DMS153 treated with DMSO at 0.1 percent for 48 hours (cell line): ENCODE results near the gene SLC1A4.
A peak's percentile ranks its signal among the peaks of the same experiment; 100 is the strongest.
"Not testable (repeated sequence)": the region's sequence is repeated elsewhere in the genome, so short reads cannot be mapped to it uniquely, and the experiment has no call there.

Experiments
- DNase-seq: peaks from one replicate; lab custom pipeline; 2025; ENCODE audit not compliant: unreplicated experiment; lab: John Stamatoyannopoulos, UW

The SLC1A4 gene

DNA sequence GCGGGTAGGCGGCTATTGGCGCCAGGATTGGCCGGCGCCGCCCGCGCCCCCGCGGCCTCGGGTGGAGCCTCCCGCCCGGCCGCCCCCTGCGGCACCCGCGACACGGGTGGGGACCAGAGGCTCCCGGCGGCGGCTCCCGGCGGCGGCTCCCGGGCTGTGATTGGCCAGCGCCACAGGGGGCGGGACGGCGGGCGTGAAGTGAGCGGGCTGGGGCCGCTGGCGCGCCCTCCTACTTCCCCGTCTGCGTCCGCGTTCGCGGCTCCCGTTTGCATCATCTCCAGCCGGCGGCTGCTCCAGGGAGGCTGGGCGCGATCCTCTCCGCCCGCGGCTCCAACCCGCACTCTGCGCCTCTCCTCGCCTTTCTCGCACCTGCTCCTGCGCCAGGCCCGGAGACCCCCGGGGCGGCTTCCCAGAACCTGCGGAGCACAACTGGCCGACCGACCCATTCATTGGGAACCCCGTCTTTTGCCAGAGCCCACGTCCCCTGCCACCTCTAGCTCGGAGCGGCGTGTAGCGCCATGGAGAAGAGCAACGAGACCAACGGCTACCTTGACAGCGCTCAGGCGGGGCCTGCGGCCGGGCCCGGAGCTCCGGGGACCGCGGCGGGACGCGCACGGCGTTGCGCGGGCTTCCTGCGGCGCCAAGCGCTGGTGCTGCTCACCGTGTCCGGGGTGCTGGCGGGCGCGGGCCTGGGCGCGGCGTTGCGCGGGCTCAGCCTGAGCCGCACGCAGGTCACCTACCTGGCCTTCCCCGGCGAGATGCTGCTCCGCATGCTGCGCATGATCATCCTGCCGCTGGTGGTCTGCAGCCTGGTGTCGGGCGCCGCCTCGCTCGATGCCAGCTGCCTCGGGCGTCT is at the start of gene SLC1A4:
TSS of gene SLC1A4 (plus strand) at position 274 of the 856 bp plus-strand sequence. CDS start at position 519, 245 bp downstream.
- DNase-seq: peak; percentile 71

GRCh38 chr2:64941143-64941542 is 48.1 kb upstream of the SLC1A4 start:
- DNase-seq: no peak

DNA sequence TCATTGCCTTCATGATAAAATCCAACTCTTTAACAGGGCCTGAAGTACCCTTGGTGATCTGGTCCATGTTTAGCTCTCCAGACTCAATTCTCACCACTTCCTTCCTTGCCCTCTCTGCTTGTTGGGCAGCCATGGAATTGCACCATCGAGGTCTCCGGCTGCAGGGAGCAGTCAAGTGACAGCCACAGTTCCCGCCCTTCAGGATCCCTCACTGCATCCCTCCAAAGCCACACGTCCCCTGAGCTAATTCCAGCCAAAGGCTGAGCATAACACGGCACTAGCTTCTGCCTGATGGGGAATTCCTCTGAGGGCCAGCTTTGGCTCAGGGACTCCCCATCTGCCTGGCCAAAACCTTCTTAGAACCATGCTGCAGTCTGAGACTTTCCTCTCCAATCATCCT is 47.4 kb upstream of the SLC1A4 start:
- no peak for DNase-seq

GRCh38 chr2:64942693-64943092 is 46.5 kb upstream of the SLC1A4 start:
- no peak for DNase-seq

DNA sequence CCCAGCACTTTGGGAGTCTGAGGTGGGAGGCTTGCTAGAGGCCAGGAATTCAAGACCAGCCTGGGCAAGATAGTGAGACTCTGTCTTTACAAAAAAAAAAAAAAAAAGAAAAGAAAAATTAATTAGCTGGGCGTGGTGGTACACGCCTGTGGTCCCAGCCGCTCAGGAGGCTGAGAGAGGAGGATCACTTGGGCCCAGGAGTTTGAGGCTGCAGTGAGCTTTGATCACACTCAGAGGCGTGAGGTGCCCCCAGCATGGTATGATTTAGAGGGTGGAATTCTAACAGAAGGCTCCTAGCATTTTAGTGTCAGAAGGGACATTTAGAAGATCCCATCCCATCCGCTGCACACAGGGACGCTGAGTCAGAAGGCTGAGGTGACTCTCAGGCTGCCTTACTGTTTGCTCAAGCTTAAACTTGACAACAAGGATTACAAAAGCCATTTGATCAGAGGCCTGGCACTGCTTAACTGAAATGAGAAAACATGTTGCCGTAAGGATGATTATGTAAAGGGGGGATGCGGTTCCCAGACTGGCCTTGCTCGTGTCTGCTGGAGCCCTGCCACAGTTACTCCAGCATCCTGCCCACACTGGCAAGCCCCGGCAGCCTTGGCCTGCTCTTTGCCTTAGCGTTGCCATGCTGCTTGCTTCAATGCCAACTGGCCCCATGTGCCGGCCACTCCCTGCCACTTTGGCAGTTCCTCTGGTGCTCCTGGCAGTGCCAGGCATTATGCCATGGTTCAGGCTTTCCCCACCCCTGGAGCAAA is 45.6 kb upstream of the SLC1A4 start:
- no peak for DNase-seq

DNA sequence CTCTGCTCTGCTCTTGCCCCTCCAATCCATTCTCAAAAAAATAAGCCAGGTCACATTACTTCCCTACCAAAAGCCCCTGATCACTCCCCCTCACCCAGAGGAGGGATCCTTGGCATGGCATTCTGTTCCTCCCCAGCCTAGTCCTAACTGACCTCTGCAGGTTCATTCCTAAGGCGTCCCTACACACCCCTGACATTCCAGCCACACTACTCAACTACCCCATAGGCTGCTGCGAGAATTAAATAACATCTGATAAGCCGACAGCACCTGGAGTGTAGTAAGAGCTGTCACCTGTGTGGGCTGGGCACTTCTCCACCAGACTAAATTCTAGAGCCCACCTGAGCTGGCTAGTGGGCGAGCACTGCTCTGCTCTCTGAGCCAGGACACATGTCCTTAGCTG is 44.7 kb upstream of the SLC1A4 start:
- no peak for DNase-seq

- no peak for DNase-seq
Measured at GRCh38 chr2:64945973-64946768, 43.0 kb upstream of the SLC1A4 start.

GRCh38 chr2:64946769-64947247 is 42.4 kb upstream of the SLC1A4 start:
- DNase-seq: no peak

GRCh38 chr2:64947885-64948284 is 41.3 kb upstream of the SLC1A4 start:
- no peak for DNase-seq

DNA sequence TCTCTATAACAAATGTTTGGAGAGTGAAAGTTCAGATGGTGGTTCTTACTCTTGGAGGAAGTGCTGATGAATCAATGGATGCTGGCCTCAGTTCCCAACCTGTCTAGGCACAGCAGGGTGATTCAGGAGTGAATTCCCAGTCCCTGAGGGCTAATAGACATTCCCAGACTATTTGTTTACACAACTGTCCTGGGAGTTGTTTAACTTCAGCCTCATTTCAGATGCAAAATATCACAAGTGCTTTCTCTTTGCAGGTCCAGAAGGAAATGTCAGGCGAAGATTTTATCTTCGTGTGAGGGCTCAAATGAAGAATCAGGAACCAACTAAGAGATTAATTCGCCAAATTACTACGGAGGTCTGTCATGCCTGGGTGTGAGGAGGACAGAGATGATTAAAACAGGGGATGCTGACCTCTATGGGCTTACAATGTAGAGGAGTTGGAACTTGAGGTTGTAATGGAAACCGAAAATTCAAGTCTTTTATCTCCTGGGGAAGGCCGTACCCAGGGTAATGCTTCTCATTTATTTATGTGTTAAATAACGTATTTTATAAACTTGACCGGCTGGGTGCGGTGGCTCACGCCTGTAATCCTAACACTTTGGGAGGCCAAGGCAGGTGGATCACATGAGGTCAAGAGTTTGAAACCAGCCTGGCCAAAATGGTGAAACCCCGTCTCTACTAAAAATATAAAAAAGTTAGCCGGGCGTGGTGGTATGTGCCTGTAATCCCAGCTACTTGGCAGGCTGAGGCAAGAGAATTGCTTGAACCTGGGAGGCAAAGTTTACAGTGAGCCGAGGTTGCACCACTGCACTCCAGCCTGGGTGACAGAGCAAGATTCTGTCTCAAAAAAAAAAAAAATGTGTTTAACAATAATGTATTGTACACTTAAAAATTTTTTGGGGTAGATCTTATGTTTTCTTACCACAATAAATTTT is 38.7 kb upstream of the SLC1A4 start:
- DNase-seq: no peak

DNA sequence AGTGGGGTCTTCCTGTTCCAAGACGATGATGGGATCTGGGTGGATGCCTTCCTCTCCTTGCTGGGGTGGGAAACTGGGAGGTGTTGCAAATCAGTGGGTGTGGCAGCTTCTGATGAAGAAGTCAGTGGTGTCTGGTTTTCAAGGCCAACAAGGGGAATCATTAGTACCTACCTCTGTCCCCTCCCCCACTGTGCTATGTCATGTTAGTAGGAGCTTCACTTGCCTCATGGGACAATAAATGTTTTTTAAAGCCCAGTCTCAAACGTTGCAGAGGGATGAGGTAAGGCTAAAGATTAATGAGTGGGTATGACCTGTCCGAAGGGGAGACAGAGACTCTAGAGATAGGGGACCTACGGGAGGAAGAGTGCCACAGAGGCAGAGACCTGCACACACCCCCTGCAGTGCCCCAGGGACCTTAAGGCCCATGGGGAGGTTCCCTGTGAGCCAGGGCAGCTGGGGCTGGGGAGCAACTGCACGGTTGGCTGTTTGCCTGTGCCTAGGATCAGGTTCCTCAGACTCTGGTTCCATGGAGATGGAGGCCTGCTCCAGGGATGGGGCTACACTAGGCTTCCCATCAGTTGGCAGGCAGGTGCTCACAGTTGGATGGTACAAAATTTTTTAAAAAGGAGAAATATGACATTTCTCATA is 37.8 kb upstream of the SLC1A4 start:
- no peak for DNase-seq

GRCh38 chr2:64952096-64952495 is 37.1 kb upstream of the SLC1A4 start:
- no peak for DNase-seq

DNA sequence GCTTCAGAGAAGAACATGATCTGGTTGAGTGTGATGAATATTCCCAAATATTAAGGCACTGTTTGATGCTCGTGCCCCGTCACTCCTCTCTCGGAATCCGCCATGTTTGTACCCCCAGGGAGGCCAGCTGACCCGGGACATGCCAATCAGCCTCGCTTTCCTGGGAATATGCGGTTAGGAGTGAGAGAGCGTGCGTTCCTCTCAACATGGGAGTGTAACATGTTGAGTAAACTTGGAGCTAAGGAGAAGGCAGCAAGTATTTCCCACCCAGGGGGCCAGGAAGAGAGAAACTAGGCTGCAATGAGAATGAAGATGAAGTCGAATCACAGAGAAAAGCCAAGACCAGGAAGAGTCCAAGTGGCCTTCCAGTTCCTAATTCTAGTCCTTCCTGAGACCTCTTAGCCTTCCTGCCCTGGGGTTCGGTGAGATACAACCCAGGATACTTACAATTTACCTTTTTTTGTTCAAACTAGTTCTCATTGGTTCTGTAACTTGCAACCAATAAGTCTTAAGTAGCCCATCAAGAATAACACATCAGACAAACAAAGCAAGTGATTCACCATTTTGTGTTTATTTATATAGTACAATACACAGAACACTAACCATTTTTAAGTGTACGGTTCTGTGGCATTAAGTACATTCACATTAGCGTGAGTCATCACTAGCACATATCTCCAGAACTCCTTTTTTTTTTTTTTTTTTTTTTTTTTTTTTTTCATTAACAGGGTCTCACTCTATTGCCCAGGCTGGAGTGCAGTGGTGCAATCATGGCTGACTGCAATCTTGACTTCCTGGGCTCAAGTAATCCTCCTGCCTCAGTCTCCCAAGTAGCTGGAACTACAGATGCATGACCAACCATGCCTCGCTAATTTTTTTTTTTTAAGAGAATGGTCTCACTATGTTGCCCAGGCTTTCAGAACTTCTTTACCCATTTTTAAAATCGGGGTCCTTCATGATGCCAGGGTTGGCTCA is 36.4 kb upstream of the SLC1A4 start:
- no peak for DNase-seq

GRCh38 chr2:64955467-64955866 is 33.7 kb upstream of the SLC1A4 start:
- no peak for DNase-seq

- no peak for DNase-seq
Measured at GRCh38 chr2:64957109-64957903, 31.9 kb upstream of the SLC1A4 start.

- DNase-seq: no peak
Measured at GRCh38 chr2:64958556-64958955, 30.6 kb upstream of the SLC1A4 start.

DNA sequence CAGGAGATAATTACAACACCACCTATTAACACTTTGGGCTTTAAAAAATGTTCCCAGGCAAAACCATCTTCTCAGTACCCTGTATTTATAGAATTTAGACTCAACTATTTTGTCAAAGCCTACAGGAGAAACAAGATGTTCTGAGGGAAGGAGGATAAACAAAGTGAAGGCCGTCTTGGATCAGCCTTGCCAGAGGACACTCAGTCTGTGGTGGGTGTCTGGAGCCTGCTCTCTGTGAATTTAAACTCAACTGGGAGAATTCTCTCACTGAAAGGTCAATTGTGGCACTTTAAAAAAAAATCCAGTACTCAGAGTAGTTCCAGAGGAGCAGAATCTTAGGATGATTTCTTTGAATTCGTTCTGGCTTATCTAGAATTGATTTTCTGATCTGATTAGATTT is 28.4 kb upstream of the SLC1A4 start:
- DNase-seq: no peak

DNA sequence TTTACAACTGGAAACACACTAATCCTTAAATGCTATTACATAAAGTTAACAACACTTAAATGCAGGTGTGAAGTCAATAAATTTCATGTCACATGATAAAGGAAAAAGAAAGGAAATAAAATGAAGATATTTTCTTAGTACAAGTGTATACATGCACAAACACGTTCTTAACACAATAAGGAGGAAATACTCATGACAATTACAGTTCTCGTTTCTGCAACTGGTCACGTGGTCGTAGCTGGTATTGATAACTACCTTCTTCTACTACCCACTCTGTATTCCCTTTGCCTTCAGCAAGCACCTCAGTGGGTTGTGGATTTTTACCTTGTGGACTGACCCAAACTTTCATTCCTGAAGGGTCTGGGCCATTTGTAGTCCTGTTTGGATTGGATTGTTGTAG is 26.1 kb upstream of the SLC1A4 start:
- DNase-seq: not testable (repeated sequence)
